Measurements from ENCODE around the gene XAB2.
A peak's percentile ranks its signal among the peaks of the same experiment; 100 is the strongest.

XAB2 gene

GRCh38 chr19:7595466-7596133 is 33.7 kb downstream of the XAB2 start, which contains the start of gene CAMSAP3 (continued):
- TF ChIP-seq ZNF16 (tag by site-specific recombination; IDR thresholded peaks at IDR 0.05; ENCODE audit: low read depth) (no peak), TCF7L2 (IDR thresholded peaks at IDR 0.05; ENCODE audit: borderline replicate concordance, low read depth, low read length) (no peak), KLF7 (tag by site-specific recombination; IDR thresholded peaks at IDR 0.05; ENCODE audit: borderline replicate concordance) (no peak), KLF16 (tag by site-specific recombination; IDR thresholded peaks at IDR 0.05) (no peak), ZNF558 (tag by site-specific recombination; IDR thresholded peaks at IDR 0.05) (no peak), GLIS1 (tag by site-specific recombination; IDR thresholded peaks at IDR 0.05) (no peak), ZBTB1 (tag by site-specific recombination; IDR thresholded peaks at IDR 0.05) (no peak), ZNF311 (tag by site-specific recombination; IDR thresholded peaks at IDR 0.05; ENCODE audit: borderline replicate concordance) (no peak), ZNF202 (tag by site-specific recombination; IDR thresholded peaks at IDR 0.05; ENCODE audit: borderline replicate concordance) (no peak), ZNF18 (tag by site-specific recombination; IDR thresholded peaks at IDR 0.05) (no peak), ZNF114 (tag by site-specific recombination; IDR thresholded peaks at IDR 0.05) (no peak), HIC1 (tag by site-specific recombination; IDR thresholded peaks at IDR 0.05) (0 out of 2 replicates have a peak, but pooled peaks have one; percentile 28), ZFP41 (tag by site-specific recombination; IDR thresholded peaks at IDR 0.05; ENCODE audit: borderline replicate concordance) (no peak), ZNF777 (tag by site-specific recombination; IDR thresholded peaks at IDR 0.05; ENCODE audit: borderline replicate concordance) (no peak), ZNF561 (tag by site-specific recombination; IDR thresholded peaks at IDR 0.05; ENCODE audit: borderline replicate concordance) (no peak), HOXD13 (CRISPR knock-in tag; IDR thresholded peaks at IDR 0.05; ENCODE audit: borderline replicate concordance) (no peak), AEBP2 (tag by site-specific recombination; IDR thresholded peaks at IDR 0.05; ENCODE audit: borderline replicate concordance) (no peak), ZNF423 (tag by site-specific recombination; IDR thresholded peaks at IDR 0.05) (no peak), ZNF366 (tag by site-specific recombination; conservative IDR thresholded peaks at IDR 0.05) (no peak), WT1 (tag by site-specific recombination; IDR thresholded peaks at IDR 0.05) (no peak), ZBTB20 (tag by site-specific recombination; IDR thresholded peaks at IDR 0.05) (no peak; the same call in 1 of the 2 replicates), KLF1 (tag by site-specific recombination; IDR thresholded peaks at IDR 0.05) (peak; percentile 50), PATZ1 (tag by site-specific recombination; IDR thresholded peaks at IDR 0.05) (peak; percentile 89), ZBTB7A (tag by site-specific recombination; IDR thresholded peaks at IDR 0.05; ENCODE audit: low read depth) (no peak), ZNF398 (tag by site-specific recombination; IDR thresholded peaks at IDR 0.05) (peak; percentile 77), ZNF133 (tag by site-specific recombination; IDR thresholded peaks at IDR 0.05) (no peak), ZNF629 (tag by site-specific recombination; IDR thresholded peaks at IDR 0.05) (no peak), ZNF621 (tag by site-specific recombination; IDR thresholded peaks at IDR 0.05) (no peak), ZNF76 (tag by site-specific recombination; IDR thresholded peaks at IDR 0.05; ENCODE audit: borderline replicate concordance, low read depth) (no peak), ZNF785 (tag by site-specific recombination; IDR thresholded peaks at IDR 0.05) (no peak), ZNF677 (tag by site-specific recombination; IDR thresholded peaks at IDR 0.05) (no peak), ZNF140 (tag by site-specific recombination; IDR thresholded peaks at IDR 0.05) (no peak), ZNF302 (tag by site-specific recombination; IDR thresholded peaks at IDR 0.05; ENCODE audit: low read depth) (no peak)

Data from HEK293 (cell line).